HepG2 (cell line): ENCODE measurements around the gene LRRC45. TPM values are rescaled to one million over a fixed set of nuclear protein-coding genes. Genes with fewer than 3 reads are reported as not detected.

Experiments used
- AHR ChIP-seq: IDR thresholded peaks from 2 replicates; pipeline ENCODE4 v1.6.1; 2018; ENCODE audit warnings: missing genetic modification reagents, missing compliant biosample characterization
- DRAP1 ChIP-seq: IDR thresholded peaks from 2 replicates; pipeline ENCODE4 v1.6.1; 2016; ENCODE audit warnings: missing genetic modification reagents, missing compliant biosample characterization
- ELF3 ChIP-seq: IDR thresholded peaks from 2 replicates; pipeline ENCODE4 v1.6.1; 2016; ENCODE audit warnings: missing genetic modification reagents, missing compliant biosample characterization
- HMG20A ChIP-seq: IDR thresholded peaks from 2 replicates; pipeline ENCODE4 v1.6.1; 2016; ENCODE audit warnings: borderline replicate concordance
- HNF1A ChIP-seq, 2 experiments: sonication (generic) in 1 of 2; formaldehyde crosslinking in 1 of 2; IDR thresholded peaks; 2 replicates each; pipeline versions ENCODE4 v1.4.0 to v1.6.1; 2016 to 2020; ENCODE audit warnings: borderline replicate concordance in 1 of 2, low read depth in 1 of 2, mild to moderate bottlenecking in 1 of 2, missing genetic modification reagents in 1 of 2
- HNRNPLL ChIP-seq: fragments of 200-400 bp; formaldehyde crosslinking; IDR thresholded peaks from 2 replicates; pipeline ENCODE4 v1.6.1; 2017; ENCODE audit warnings: mild to moderate bottlenecking, low read depth, low read length; ENCODE audit not compliant: poor library complexity, severe bottlenecking
- MTERF4 ChIP-seq: sonication (generic); formaldehyde crosslinking; IDR thresholded peaks from 2 replicates; pipeline ENCODE4 v1.8.0; 2023; ENCODE audit warnings: mild to moderate bottlenecking, missing genetic modification reagents
- NR1H2 ChIP-seq: sonication (generic); formaldehyde crosslinking; IDR thresholded peaks from 2 replicates; pipeline ENCODE4 v1.8.1; 2022; ENCODE audit warnings: low read depth, missing genetic modification reagents, borderline replicate concordance
- NR2F1 ChIP-seq, 2 experiments: fragments of 450-650 bp in 1 of 2; formaldehyde crosslinking in 1 of 2; IDR thresholded peaks; 2 replicates each; pipeline versions ENCODE4 v1.5.0 to v1.6.1; 2016 to 2020; ENCODE audit warnings: mild to moderate bottlenecking in 1 of 2, missing compliant biosample characterization in 1 of 2, missing genetic modification reagents in 1 of 2, moderate library complexity in 1 of 2
- U2AF1 ChIP-seq: fragments of 200-400 bp; formaldehyde crosslinking; optimal IDR thresholded peaks from 2 replicates; pipeline ENCODE3; 2017; ENCODE audit warnings: mild to moderate bottlenecking, low read depth, low read length
- ZBTB14 ChIP-seq: sonication (generic); formaldehyde crosslinking; IDR thresholded peaks from 2 replicates; pipeline ENCODE4 v1.4.0; 2020; ENCODE audit warnings: missing genetic modification reagents
- ZNF224 ChIP-seq: sonication (generic); formaldehyde crosslinking; IDR thresholded peaks from 2 replicates; pipeline ENCODE4 v1.5.0; 2020; ENCODE audit warnings: mild to moderate bottlenecking, missing genetic modification reagents
- ZNF33B ChIP-seq: sonication (generic); formaldehyde crosslinking; IDR thresholded peaks from 2 replicates; pipeline ENCODE4 v1.5.1; 2020; ENCODE audit warnings: mild to moderate bottlenecking, missing genetic modification reagents
- ZNF367 ChIP-seq: sonication (generic); formaldehyde crosslinking; IDR thresholded peaks from 2 replicates; pipeline ENCODE4 v1.4.0; 2020; ENCODE audit warnings: missing genetic modification reagents, borderline replicate concordance
- ZNF496 ChIP-seq: sonication (generic); formaldehyde crosslinking; IDR thresholded peaks from 2 replicates; pipeline ENCODE4 v1.8.1; 2023; ENCODE audit warnings: mild to moderate bottlenecking, moderate library complexity, missing genetic modification reagents; ENCODE audit not compliant: insufficient replicate concordance
- ZNF574 ChIP-seq: sonication (generic); formaldehyde crosslinking; IDR thresholded peaks from 2 replicates; pipeline ENCODE4 v1.4.0; 2020; ENCODE audit warnings: missing genetic modification reagents
- ZNF619 ChIP-seq: sonication (generic); formaldehyde crosslinking; IDR thresholded peaks from 2 replicates; pipeline ENCODE4 v1.4.0; 2020; ENCODE audit warnings: mild to moderate bottlenecking, missing genetic modification reagents
- ZNF792 ChIP-seq: IDR thresholded peaks from 2 replicates; pipeline ENCODE4 v1.6.1; 2016
- polyA plus RNA-seq, 8 experiments: library from polyadenylated mRNA; depleted of rRNA in 3 of 8; stranded (reverse) in 7 of 8; unstranded in 1 of 8; fragments of >200 nt; fragmentation: Illumina TruSeq in 4 of 8; extraction: Trizol in 4 of 8; gene quantifications; 2 replicates each; pipeline versions ENCODE4 v1.2.1 to v1.2.3, GENCODE V29; 2011 to 2016; ENCODE audit warnings: low read depth in 4 of 8, missing spikeins in 1 of 8, mixed read lengths in 1 of 8; ENCODE audit not compliant: insufficient read depth in 1 of 8
- total RNA-seq, 5 experiments: library from RNA; depleted of rRNA; stranded (reverse); fragments of >200 nt; fragmentation: Illumina TruSeq; extraction: Trizol; gene quantifications; 2 replicates each; pipeline ENCODE4 v1.2.3, GENCODE V29; 2016; ENCODE audit warnings: low read depth in 1 of 5

Gene LRRC45
- total and polyA plus RNA-seq, 2 of the 13 experiments (the other 11 are each of a cell fraction or from before 2014, with no cell fraction given), result 11.6 to 48.1 TPM

- no peak for TF ChIP-seq MTERF4 (CRISPR knock-in tag)
- no peak; the same call in 1 of the 2 replicates for TF ChIP-seq ZNF574 (CRISPR knock-in tag)
- TF ChIP-seq ZNF619 (CRISPR knock-in tag), result peak; percentile 47; the same call in 1 of the 2 replicates
- TF ChIP-seq HMG20A (CRISPR knock-in tag), result no peak
- TF ChIP-seq NR2F1 (CRISPR knock-in tag; IDR thresholded peaks at IDR 0.05), result no peak
- TF ChIP-seq ZNF224 (CRISPR knock-in tag), result 0 out of 2 replicates have a peak, but pooled peaks have one; percentile 13
- no peak for TF ChIP-seq NR1H2
- peak; percentile 50 for TF ChIP-seq ELF3 (CRISPR knock-in tag)
- peak; percentile 22 for TF ChIP-seq U2AF1
- no peak for TF ChIP-seq ZBTB14 (CRISPR knock-in tag)
- 0 out of 2 replicates have a peak, but pooled peaks have one; percentile 29 for TF ChIP-seq ZNF792 (CRISPR knock-in tag)
- TF ChIP-seq DRAP1 (CRISPR knock-in tag), result 0 out of 2 replicates have a peak, but pooled peaks have one; percentile 31
- no peak for TF ChIP-seq HNF1A (IDR thresholded peaks at IDR 0.05; ENCODE audit: low read depth)
- 0 out of 2 replicates have a peak, but pooled peaks have one; percentile 15 for TF ChIP-seq HNF1A (CRISPR knock-in tag; IDR thresholded peaks at IDR 0.05; ENCODE audit: borderline replicate concordance)
- no peak for TF ChIP-seq ZNF33B (CRISPR knock-in tag)
- peak; percentile 23 for TF ChIP-seq HNRNPLL
- no peak for TF ChIP-seq AHR (CRISPR knock-in tag)
- no peak for TF ChIP-seq ZNF496 (CRISPR knock-in tag)
- peak; percentile 42; the same call in 1 of the 2 replicates for TF ChIP-seq ZNF367
These were observed 3.2 kb upstream of the LRRC45 start (continued) for GRCh38 chr17:82019690-82020571.
